ENCODE results near the gene PLP2.

DNA sequence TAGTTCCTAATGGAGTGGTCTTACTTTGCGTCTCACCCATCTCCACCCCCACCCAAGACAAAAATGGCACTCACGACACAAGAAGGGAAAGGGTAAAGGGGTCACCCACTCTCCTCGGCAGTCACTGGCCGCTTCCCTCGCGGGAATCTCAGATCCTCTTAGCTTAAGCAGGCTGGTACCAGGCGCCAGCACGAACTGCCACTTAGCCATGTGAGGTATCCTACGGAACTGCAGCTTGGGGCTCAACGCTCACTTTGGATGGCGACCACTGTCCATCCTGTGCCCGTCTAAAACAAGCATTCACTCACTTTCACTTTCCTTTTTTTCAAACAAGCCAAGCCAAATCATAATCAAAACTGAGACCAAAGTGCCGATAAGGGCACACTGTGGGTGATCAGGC, 23.8 kb upstream of the PLP2 start:
- TF ChIP-seq CTCF (IDR thresholded peaks at IDR 0.05) (no peak), POLR2A (IDR thresholded peaks at IDR 0.05) (no peak)

Data from thyroid gland (tissue), 4 donors.